H1 (cell line): ENCODE results near the gene CNGB1. TPM values are rescaled to one million over a fixed set of nuclear protein-coding genes. Genes with fewer than 3 reads are reported as not detected.
"Not testable (repeated sequence)": the region's sequence is repeated elsewhere in the genome, so short reads cannot be mapped to it uniquely, and the experiment has no call there.

Experiments used
- CTCF ChIA-PET: fragments of 300-600 bp; sonication (Branson Sonifier 250); formaldehyde crosslinking; loops from one replicate; lab custom pipeline; 2021; ENCODE audit not compliant: partially characterized antibody; lab: Charles Lee
- POLR2A ChIA-PET: fragments of 300-600 bp; sonication (Branson Sonifier 250); formaldehyde crosslinking; loops from one replicate; lab custom pipeline; 2021; ENCODE audit warnings: inconsistent platforms; ENCODE audit not compliant: partially characterized antibody; lab: Charles Lee
- DNase-seq, 2 experiments: peaks; one replicate each; pipeline versions ENCODE4 v3.0.0 to v3.0.0-alpha.2; 2010 to 2022; ENCODE audit warnings: low spot score in 2 of 2, low read depth in 1 of 2, mixed read lengths in 1 of 2
- FAIRE-seq: peaks from 2 replicates; lab custom pipeline; 2011; peaks lifted over from hg19 to GRCh38; lab: Jason Lieb, UNC
- H2AFZ ChIP-seq: 2 replicates; pipeline ENCODE4 v1.8.1; 2012; ENCODE audit warnings: low read length, inconsistent platforms
- H2AK5ac ChIP-seq: 2 replicates; pipeline ENCODE4 v1.6.1; 2013; ENCODE audit warnings: low read depth, low read length
- H2BK120ac ChIP-seq: replicated peaks from 2 replicates; pipeline ENCODE3; 2013; ENCODE audit warnings: low read depth, low read length, inconsistent platforms
- H2BK12ac ChIP-seq: 2 replicates; pipeline ENCODE4 v1.6.1; 2013; ENCODE audit warnings: low read depth, low read length
- H2BK15ac ChIP-seq: 2 replicates; pipeline ENCODE4 v1.6.1; 2013; ENCODE audit warnings: low read length
- H2BK20ac ChIP-seq: 2 replicates; pipeline ENCODE4 v1.6.1; 2013; ENCODE audit warnings: low read length
- H2BK5ac ChIP-seq: 2 replicates; pipeline ENCODE4 v1.6.1; 2013; ENCODE audit warnings: low read depth, low read length
- H3K14ac ChIP-seq: 2 replicates; pipeline ENCODE4 v1.6.1; 2013; ENCODE audit warnings: inconsistent platforms; ENCODE audit not compliant: insufficient read length
- H3K18ac ChIP-seq: 2 replicates; pipeline ENCODE4 v1.6.1; 2013; ENCODE audit warnings: low read length; ENCODE audit errors: extremely low read depth
- H3K23ac ChIP-seq: 2 replicates; pipeline ENCODE4 v1.6.1; 2013; ENCODE audit warnings: inconsistent platforms; ENCODE audit not compliant: insufficient read length
- H3K23me2 ChIP-seq: 2 replicates; pipeline ENCODE4 v1.6.1; 2013; ENCODE audit warnings: low read depth, low read length
- H3K27ac ChIP-seq: 2 replicates; pipeline ENCODE4 v1.6.1; 2011; ENCODE audit warnings: low read depth, low read length, inconsistent platforms
- H3K27me3 ChIP-seq, 4 experiments: replicated peaks in 1 of 4; 1 replicate in 1 of 4; 2 replicates in 3 of 4; pipeline versions ENCODE4 v1.6.1 to v1.8.1; 2011 to 2013; ENCODE audit warnings: low read length in 3 of 4, mild to moderate bottlenecking in 3 of 4, inconsistent platforms in 2 of 4, mixed read lengths in 2 of 4, moderate library complexity in 1 of 4; ENCODE audit not compliant: control insufficient read depth in 3 of 4, insufficient read depth in 3 of 4; ENCODE audit errors: extremely low read depth in 1 of 4
- H3K36me3 ChIP-seq, 4 experiments: 2 replicates each; pipeline versions ENCODE4 v1.6.1 to v1.8.1; 2011 to 2013; ENCODE audit warnings: mild to moderate bottlenecking in 4 of 4, low read length in 3 of 4, moderate library complexity in 2 of 4, control low read depth in 1 of 4, inconsistent platforms in 1 of 4; ENCODE audit not compliant: insufficient read depth in 4 of 4, control insufficient read depth in 2 of 4
- H3K4ac ChIP-seq: replicated peaks from 2 replicates; pipeline ENCODE3; 2013; ENCODE audit warnings: low read length, low read depth, mixed read lengths, inconsistent platforms; ENCODE audit not compliant: insufficient read length
- H3K4me1 ChIP-seq, 4 experiments: replicated peaks in 1 of 4; 1 replicate in 1 of 4; 2 replicates in 3 of 4; pipeline versions ENCODE4 v1.6.1 to v1.8.1; 2011 to 2013; ENCODE audit warnings: low read length in 3 of 4, inconsistent platforms in 2 of 4, mixed read lengths in 1 of 4; ENCODE audit not compliant: insufficient read depth in 4 of 4, control insufficient read depth in 3 of 4
- H3K4me2 ChIP-seq, 2 experiments: 2 replicates each; pipeline versions ENCODE4 v1.6.1 to v1.8.1; 2011 to 2013; ENCODE audit warnings: low read depth in 2 of 2, low read length in 2 of 2, control low read depth in 1 of 2, inconsistent platforms in 1 of 2, mild to moderate bottlenecking in 1 of 2; ENCODE audit not compliant: insufficient read depth in 1 of 2
- H3K4me3 ChIP-seq, 4 experiments: fragments of 200-600, 300-600 bp in 1 of 4; sonication (generic), shearing (Covaris generic), sonication (Bioruptor Twin) in 1 of 4; 2 replicates each; pipeline versions ENCODE4 v1.5.1 to v1.8.1; 2011 to 2016; ENCODE audit warnings: low read length in 4 of 4, low read depth in 3 of 4, control low read depth in 2 of 4, inconsistent platforms in 2 of 4, mild to moderate bottlenecking in 2 of 4, mixed read lengths in 1 of 4, moderate library complexity in 1 of 4; ENCODE audit not compliant: insufficient read depth in 2 of 4; ENCODE audit errors: extremely low read depth in 1 of 4
- H3K56ac ChIP-seq: replicated peaks from 2 replicates; pipeline ENCODE3; 2013; ENCODE audit warnings: low read depth, mild to moderate bottlenecking, mixed read lengths, low read length, inconsistent platforms; ENCODE audit not compliant: insufficient read length
- H3K79me1 ChIP-seq: 2 replicates; pipeline ENCODE4 v1.6.1; 2013; ENCODE audit warnings: low read depth, low read length, control low read depth
- H3K79me2 ChIP-seq, 2 experiments: 2 replicates each; pipeline versions ENCODE4 v1.6.1 to v1.8.1; 2012 to 2013; ENCODE audit warnings: low read length in 2 of 2, mild to moderate bottlenecking in 2 of 2, inconsistent platforms in 1 of 2; ENCODE audit not compliant: insufficient read depth in 2 of 2, control insufficient read depth in 1 of 2
- H3K9ac ChIP-seq, 4 experiments: replicated peaks in 1 of 4; 1 replicate in 1 of 4; 2 replicates in 3 of 4; pipeline versions ENCODE4 v1.6.1 to v1.8.1; 2011 to 2013; ENCODE audit warnings: low read depth in 3 of 4, low read length in 3 of 4, control low read depth in 2 of 4, mild to moderate bottlenecking in 2 of 4, moderate library complexity in 2 of 4, inconsistent platforms in 1 of 4; ENCODE audit errors: extremely low read depth in 1 of 4
- H3K9me3 ChIP-seq, 2 experiments: 2 replicates each; pipeline versions ENCODE4 v1.6.1 to v1.8.1; 2012 to 2013; ENCODE audit warnings: mild to moderate bottlenecking in 2 of 2, moderate library complexity in 2 of 2, control low read depth in 1 of 2, inconsistent platforms in 1 of 2, low read depth in 1 of 2, low read length in 1 of 2, mixed read lengths in 1 of 2; ENCODE audit not compliant: insufficient read depth in 2 of 2
- H4K20me1 ChIP-seq, 2 experiments: replicated peaks in 1 of 2; 2 replicates each; pipeline versions ENCODE3 to v1.8.1; 2011 to 2013; ENCODE audit warnings: inconsistent platforms in 2 of 2, low read length in 2 of 2, mild to moderate bottlenecking in 1 of 2; ENCODE audit not compliant: insufficient read depth in 2 of 2, control insufficient read depth in 1 of 2
- H4K5ac ChIP-seq: 2 replicates; pipeline ENCODE4 v1.6.1; 2013; ENCODE audit warnings: low read length, low read depth, mixed read lengths, inconsistent platforms; ENCODE audit not compliant: insufficient read length
- H4K8ac ChIP-seq: 2 replicates; pipeline ENCODE4 v1.8.0; 2013; ENCODE audit warnings: mild to moderate bottlenecking, moderate library complexity, low read length, inconsistent platforms; ENCODE audit not compliant: insufficient read depth; ENCODE audit errors: extremely low read depth
- H4K91ac ChIP-seq: replicated peaks from 2 replicates; pipeline ENCODE3; 2013; ENCODE audit warnings: low read length, mixed read lengths, inconsistent platforms; ENCODE audit not compliant: insufficient read length
- RFX5 ChIP-seq: IDR thresholded peaks from 2 replicates; pipeline ENCODE4 v1.6.1; 2011; ENCODE audit warnings: low read depth, low read length, improper control_type of control experiment, borderline replicate concordance
- WGBS, 2 experiments: shearing (Covaris generic) in 1 of 2; methylation state at CpG; one replicate each; pipeline versions ENCODE4 v1.1.6 to v1.1.7; 2013 to 2015; ENCODE audit warnings: low lambda C conversion rate in 2 of 2, mixed read lengths in 2 of 2, inconsistent platforms in 1 of 2, low coverage in 1 of 2, missing lambda C conversion rate in 1 of 2; ENCODE audit not compliant: insufficient replicate concordance in 2 of 2, insufficient coverage in 1 of 2, insufficient read length in 1 of 2; ENCODE audit errors: extremely low coverage in 1 of 2, missing lambda C conversion rate in 1 of 2; 5-methylcytosine and 5-hydroxymethylcytosine counted together
- polyA plus RNA-seq, 7 experiments: library from polyadenylated mRNA; depleted of rRNA in 3 of 7; stranded (reverse) in 5 of 7; unstranded in 2 of 7; fragments of >200 nt in 5 of 7; fragments of 200-250 nt in 2 of 7; gene quantifications; 1 replicate in 5 of 7; 2 replicates in 1 of 7; 4 replicates in 1 of 7; pipeline versions ENCODE4 v1.2.1 to v1.2.3, GENCODE V29; 2011 to 2013; ENCODE audit warnings: missing spikeins in 2 of 7, mixed read lengths in 2 of 7
- total RNA-seq: library from RNA; stranded (reverse); fragmentation: NEBNext Ultra II Directional; extraction: Animal tissue kit (Norgen Biotek cat#: 25700); gene quantifications from 2 replicates; pipeline ENCODE4 v1.2.1, GENCODE V29; 2021

The CNGB1 gene
- total and polyA plus RNA-seq, 2 of the 8 experiments (the other 6 are each of a cell fraction or from before 2014, with no cell fraction given), result not detected

DNA sequence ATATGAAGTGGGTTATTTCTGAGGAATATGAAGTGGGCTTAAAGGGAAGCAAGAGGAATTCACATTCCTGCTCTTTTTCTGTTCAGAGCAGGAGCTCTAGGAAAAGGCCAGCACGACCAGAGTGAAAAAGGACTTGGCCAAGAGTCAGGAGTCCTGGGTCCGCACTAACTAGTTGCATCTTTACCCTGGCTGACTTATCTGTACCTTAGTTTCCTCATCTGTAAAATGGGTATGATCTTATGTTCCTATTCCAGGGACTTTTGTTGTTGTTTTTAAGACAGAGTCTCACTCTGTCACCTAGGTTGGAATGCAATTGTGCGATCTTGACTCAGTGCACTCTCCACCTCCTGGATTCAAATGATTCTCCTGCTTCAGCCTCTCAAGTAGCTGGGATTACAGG is 52.5 kb downstream of the CNGB1 start:
- no peak overlapping the region for H2BK15ac ChIP-seq
- no peak for TF ChIP-seq RFX5
- no peak overlapping the region for H2BK20ac ChIP-seq
- H4K8ac ChIP-seq, result no peak overlapping the region
- H3K14ac ChIP-seq, result no peak overlapping the region
- H3K27ac ChIP-seq, result no peak overlapping the region
- no peak overlapping the region for H4K5ac ChIP-seq
- 95% methylated on average over 3 of the region's 3 CpGs; no CpG with 5 or more reads in 1 of the 2 experiments for WGBS, 2 experiments
- FAIRE-seq (no peak), DNase-seq (no peak)
- CTCF ChIA-PET, result interaction anchor here (0.6 to 1.6 kb wide), 5 partner anchors 11 to 644 kb away, joined by 3 to 5 read pairs (median 3); no protein-coding TSS in a partner anchor
- no peak overlapping the region for H3K4ac ChIP-seq
- H3K79me2 ChIP-seq, result no peaks in the 10 kb centered on the region
- no peaks in the 10 kb centered on the region for H3K9me3 ChIP-seq
- no peaks in the 10 kb centered on the region for H4K20me1 ChIP-seq
- no peaks in the 10 kb centered on the region for H3K27me3 ChIP-seq
- no peak overlapping the region for H2AFZ ChIP-seq
- no peak overlapping the region for H3K56ac ChIP-seq
- H2AK5ac ChIP-seq, result no peak overlapping the region
- H3K4me3 ChIP-seq, result no peak overlapping the region
- H3K23me2 ChIP-seq, result no peaks in the 10 kb centered on the region
- H3K4me2 ChIP-seq, result no peak overlapping the region
- no peak overlapping the region for H3K18ac ChIP-seq
- no peak overlapping the region for H3K9ac ChIP-seq
- H3K79me1 ChIP-seq, result no peaks in the 10 kb centered on the region
- no peak overlapping the region for H3K23ac ChIP-seq
- no peaks in the 10 kb centered on the region for H3K36me3 ChIP-seq
- H4K91ac ChIP-seq, result no peak overlapping the region
- H2BK12ac ChIP-seq, result no peak overlapping the region
- H2BK120ac ChIP-seq, result no peak overlapping the region
- H2BK5ac ChIP-seq, result no peak overlapping the region
- POLR2A ChIA-PET, result no interaction called here
- peaks cover 0 to 2% (median 0%) of the 10 kb centered on the region in 4 experiments; a peak in 1 of 7 replicates for H3K4me1 ChIP-seq

DNA sequence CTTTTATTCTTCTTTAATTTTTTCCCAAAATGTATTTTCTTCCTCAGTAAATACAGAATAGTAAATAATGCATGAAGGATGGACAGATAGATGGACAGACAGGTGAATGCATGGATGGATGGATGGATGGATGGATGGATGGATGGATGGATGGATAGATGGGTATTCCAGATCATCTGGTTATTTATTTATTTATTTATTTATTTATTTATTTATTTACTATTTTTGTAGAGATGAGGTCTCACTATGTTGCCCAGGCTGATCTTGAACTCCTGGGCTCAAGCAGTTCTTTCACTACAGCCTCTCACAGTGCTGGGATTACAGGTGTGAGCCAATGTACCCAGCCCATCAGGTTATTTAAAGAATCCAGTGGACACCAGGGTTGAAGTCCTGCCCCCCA is 53.0 kb downstream of the CNGB1 start:
- H2BK15ac ChIP-seq, H2BK12ac ChIP-seq, H2AFZ ChIP-seq, H3K4me1 ChIP-seq, H3K27ac ChIP-seq, H2BK120ac ChIP-seq, H3K9me3 ChIP-seq, H3K23me2 ChIP-seq, H3K56ac ChIP-seq, H2BK20ac ChIP-seq, H4K20me1 ChIP-seq, H3K79me2 ChIP-seq, H3K36me3 ChIP-seq, H4K91ac ChIP-seq, CTCF ChIA-PET, H2AK5ac ChIP-seq, H4K5ac ChIP-seq, H3K14ac ChIP-seq, H2BK5ac ChIP-seq, H3K4me2 ChIP-seq, H3K4ac ChIP-seq, H3K23ac ChIP-seq, H3K9ac ChIP-seq, POLR2A ChIA-PET, H3K4me3 ChIP-seq, H3K79me1 ChIP-seq, H3K18ac ChIP-seq, H3K27me3 ChIP-seq, FAIRE-seq, DNase-seq, H4K8ac ChIP-seq: not testable (repeated sequence)
